HG03103 (cell line): Measurements from ENCODE around the gene TMEM192.
A peak's percentile ranks its signal among the peaks of the same experiment; 100 is the strongest.
"Not testable (repeated sequence)": the region's sequence is repeated elsewhere in the genome, so short reads cannot be mapped to it uniquely, and the experiment has no call there.

Experiments used
- ATAC-seq: cut with Tn5 transposase; IDR thresholded peaks from one replicate; pipeline ENCODE4 v1.9.1; 2021; ENCODE audit warnings: low read depth; ENCODE audit not compliant: unreplicated experiment

Gene TMEM192

DNA sequence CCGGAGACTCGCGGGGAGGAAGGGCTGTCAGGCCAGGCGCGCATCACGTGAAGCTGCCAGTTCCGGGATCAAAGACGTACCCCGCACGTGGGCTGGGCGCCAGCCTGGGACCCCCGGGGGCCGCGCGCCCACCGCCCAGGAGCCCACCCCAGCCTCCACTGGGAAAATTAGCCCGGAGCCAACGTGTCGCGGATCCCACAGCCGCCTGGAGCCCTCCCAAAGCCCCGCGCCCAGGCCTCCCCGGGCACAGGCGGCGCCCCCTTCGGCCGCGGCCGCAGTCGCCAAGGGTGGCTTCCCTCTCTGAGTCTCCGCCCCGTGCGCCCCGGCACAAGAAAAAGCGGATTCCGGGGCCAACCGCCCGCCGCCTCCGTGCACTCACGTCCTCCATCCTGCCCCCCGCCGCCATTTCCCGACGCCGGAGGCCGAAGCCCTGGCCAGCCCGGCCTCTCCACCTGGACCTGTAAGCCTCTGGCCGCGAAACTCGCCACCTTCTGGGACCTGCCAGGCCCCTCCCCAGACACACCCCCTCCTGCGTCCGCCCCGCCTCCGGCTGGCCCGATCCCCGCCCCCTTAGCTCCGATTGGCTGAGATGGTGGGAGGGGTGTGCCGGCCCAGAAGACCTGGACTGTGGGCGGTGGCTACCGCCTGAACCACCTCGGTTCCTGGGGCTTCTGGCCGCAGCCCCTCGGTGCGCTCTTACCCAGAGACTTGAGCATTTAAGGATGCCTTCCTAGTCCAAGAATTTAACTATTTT is at the start of gene TMEM192:
TSS of gene TMEM192 (minus strand) at position 493 of the 754 bp plus-strand sequence. CDS start at position 406, 87 bp downstream.
- ATAC-seq = peak; percentile 96

DNA sequence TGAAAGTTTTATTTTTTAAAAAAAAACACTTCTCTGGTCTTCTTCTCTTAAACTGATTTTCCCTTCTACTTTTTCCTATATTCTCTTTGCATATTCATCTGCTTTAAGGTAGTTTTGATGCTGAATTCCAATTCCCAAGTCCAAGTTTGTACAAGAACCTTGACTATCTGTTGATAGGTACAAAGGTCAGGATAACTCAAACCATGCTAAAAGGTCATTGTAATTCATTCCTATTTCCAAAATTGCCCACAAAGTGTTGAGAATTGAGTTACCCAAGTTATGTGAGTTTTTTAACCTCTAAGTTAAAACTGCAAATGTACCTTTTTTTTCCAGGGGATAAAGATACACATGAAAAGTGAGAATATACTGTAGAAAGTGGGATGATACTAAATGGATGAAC is 46.1 kb upstream of the TMEM192 start:
- no peak for ATAC-seq

DNA sequence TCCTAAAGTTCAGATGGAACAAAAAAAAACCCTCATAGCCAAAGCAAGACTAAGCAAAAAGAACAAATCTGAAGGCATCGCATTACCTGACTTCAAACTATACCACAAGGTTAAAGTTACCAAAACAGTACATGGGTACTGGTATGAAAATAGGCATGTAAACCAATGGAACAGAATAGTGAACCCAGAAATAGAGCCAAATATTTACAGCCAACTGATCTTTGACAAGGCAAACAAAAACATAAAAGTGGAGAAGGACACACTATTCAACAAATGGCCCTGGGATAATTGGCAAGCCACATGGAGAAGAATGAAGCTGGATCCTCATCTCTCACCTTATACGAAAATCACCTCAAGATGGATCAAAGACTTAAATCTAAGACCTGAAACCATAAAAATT is 44.2 kb upstream of the TMEM192 start:
- no peak for ATAC-seq

DNA sequence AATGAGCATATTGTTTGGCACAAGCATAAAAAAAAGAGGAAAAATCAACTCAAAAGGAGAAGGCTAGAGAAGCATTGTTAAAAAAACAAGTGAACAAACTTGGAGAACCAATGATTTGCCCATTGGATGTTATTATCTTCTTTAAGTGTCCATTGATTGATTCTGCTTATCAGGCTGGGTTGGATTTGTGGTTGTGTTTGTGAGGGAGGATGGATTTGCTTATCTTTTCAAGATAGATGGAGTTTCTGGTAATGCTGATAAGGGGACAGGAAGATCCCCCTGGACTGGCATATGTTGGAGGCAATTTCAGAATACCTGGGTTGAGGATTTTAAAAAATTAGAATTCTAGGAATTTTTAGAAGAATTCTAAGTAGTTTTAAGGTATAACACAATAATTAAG is 41.8 kb upstream of the TMEM192 start:
- no peak for ATAC-seq

DNA sequence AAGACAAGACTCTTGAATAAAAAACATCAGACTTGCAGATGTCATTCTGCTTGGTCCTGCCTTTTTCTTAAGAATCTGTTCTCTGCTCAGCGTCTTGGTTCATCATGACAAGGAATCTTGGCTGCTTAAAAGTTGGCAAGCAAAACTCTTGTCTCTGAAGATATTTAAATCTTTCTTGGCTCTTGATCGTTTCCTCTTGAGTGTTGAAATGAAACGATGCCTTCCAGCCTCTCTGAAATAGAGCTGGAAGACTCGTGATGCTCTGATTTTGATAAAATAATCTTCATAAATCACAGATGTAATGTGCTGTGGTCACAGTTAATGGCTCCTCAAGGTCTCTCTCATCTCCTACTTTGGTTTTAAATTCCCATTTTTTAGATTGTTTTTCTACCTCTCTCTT is 39.9 kb upstream of the TMEM192 start:
- no peak for ATAC-seq

DNA sequence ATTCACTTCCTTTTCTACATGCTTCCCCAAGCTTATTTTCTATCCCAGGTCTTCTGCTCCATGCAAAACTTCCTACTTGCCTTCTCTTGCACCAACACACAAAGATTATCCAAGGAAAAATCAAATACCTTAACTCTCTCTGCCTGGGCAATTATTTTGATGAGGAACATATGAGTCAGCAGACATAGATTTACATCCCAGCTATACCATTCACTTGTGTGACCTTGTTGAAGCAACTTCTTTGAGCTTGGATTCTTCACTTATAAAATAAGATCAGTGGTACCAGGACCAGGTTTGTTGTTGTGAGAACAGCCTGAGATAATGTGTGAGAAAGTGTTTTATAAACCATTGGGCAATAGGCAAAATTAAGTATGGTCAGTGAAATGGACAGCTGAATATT is 39.1 kb upstream of the TMEM192 start:
- no peak for ATAC-seq

DNA sequence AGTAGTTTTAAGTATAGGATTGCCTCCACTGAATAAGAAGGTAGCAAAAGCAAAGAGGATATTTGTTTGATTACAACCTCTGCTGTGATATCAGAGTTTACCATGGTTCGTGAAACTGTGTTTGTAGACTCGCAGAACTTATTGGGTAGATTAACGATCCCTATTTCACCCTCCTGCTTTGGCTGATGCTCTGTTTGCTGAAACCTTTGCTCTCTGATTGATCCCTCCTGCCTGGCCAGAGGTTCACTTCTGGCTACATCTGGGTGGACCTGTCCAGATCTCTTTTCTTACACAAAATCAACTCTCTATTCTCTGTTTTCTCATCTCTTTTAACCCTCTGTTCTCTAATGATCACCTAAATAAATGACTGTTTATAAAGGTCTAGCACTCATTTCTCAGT is 37.9 kb upstream of the TMEM192 start:
- no peak for ATAC-seq

DNA sequence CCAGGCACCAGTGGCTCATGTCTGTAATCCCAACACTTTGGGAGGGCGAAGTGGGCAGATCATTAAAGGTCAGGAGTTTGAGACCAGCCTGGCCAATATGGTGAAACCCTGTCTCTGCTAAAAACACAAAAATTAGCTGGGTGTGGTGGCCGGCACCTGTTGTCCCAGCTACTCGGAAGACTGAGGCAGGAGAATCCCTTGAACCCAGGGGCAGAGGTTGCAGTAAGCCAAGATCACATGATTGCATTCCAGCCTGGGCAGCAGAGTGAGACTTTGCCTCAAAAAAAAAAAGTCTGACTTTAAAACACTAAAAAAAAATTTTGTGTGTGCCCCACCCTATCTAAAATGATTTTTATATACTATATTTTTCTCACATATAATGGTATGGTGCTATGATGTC is 26.2 kb upstream of the TMEM192 start:
- no peak for ATAC-seq

DNA sequence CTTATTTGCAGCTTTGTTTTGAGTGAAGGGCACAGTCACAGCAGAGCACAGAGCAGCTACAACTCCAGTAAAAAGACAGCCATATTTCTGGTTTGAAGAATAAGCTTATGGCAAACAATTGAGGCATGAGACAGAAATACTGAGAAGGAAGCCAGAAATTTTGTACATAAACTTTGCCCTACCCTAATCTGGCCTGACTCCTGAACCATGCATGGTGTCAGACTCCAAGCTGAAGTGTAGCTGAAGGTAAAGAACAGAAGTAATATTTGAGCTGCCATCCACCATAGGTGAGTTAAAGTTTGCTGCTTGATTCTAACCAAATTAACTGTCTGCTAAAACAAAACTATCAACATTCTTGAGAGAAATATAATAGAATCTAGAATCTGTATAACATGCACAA is 24.5 kb upstream of the TMEM192 start:
- no peak for ATAC-seq

DNA sequence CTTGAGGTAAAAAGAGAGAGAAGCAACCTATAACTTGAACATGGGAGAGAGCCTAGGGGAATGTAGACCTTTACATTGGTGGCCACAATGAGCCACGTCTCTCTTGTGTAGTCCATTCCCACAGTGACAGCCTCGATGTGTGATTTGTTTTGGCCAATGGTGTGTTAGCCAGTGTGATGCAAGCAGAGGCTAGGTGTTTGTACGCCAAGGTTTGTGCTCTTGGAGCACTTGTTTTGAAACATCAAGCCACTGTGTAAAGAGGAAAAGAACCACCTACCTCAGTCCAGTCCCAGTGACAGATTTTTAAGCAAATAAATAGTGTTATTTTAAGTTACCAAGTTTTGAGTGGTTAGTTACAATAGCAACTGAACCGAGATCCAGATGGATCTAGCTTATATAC is 23.9 kb upstream of the TMEM192 start:
- no peak for ATAC-seq

DNA sequence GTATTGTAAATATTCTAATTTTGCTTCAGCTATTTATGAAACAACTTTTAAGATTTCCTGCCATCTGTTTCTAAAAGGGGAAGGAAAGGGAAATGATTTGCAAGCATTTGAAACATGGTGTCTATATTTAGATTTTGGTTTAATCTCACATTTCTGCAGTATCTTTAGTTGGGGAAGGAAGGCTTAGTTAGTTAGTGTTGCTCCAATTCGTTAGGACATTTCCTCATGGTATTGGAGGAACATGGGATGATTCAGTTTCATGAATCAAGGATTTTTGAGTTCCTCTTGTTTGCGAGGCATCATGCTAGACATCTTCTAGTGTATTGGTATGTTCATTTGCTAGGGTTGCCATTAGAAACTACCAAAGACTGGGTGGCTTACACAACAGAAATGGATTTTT is 20.5 kb upstream of the TMEM192 start:
- ATAC-seq = no peak

DNA sequence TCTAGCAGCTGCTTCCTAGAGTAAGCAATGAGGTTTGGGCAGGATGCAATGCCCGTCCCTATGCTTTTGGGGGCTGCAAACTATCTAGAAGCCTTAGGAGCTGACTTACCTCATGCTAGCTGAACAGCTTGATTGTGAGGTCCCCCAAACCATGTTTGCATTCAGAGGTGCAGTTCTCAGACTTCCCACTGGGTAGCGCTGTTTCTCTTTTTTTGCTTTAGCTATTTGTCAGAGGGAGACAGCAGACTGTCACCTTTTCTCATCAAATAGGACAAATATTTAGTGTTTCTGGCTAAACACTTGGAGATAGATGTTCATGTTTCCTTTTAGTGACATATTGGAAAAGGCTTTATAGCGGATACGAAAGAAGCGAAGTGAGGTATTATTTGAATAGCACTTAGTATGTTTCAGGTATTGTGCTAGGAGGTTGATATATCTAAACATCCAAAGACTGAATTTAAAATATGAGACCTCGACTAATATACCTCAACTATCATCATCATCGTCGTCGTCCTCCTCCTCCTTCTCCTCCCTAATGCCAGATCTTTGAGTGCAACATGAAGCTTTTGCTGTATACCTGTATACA is 18.7 kb upstream of the TMEM192 start:
- peak; percentile 61 for ATAC-seq

DNA sequence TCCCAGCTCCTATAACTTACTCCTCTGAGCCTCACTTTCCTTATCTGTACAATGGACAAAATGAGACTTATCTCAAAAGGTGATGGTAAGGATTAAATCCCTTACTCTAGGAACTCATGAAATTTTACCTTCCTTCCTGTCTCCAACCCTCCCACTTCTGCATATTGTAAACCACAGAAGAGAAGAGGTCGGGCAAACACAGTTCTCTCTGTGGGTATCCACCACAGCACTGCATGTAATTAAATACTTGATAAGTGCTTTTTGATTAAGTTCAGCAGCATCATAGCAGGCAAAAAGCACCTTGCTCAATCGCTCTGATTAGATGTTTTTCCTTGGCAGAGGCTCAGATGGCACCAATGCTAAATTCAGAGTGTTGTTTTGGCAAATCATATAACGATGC is 17.3 kb upstream of the TMEM192 start:
- no peak for ATAC-seq

DNA sequence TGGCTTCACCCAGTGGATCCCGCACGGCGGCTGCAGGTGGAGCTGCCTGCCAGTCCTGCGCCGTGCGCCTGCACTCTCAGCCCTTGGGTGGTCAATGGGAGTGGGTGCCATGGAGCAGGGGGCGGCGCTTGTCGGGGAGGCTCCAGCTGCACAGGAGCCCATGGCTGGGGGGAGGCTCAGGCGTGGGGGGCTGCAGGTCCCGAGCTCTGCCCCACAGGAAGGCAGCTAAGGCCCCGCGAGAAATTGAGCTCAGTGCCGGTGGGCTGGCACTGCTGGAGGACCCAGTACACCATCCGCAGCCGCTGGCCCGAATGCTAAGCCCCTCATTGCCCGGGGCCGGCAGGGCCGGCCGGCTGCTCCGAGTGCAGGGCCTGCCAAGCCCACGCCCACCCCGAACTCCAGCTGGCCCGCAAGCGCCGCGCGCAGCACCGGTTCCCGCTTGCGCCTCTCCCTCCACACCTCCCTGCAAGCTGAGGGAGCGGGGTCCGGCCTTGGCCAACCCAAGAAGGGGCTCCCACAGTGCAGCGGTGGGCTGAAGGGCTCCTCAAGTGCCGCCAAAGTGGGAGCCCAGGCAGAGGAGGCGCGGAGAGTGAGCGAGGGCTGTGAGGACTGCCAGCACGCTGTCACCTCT is 13.3 kb upstream of the TMEM192 start:
- not testable (repeated sequence) for ATAC-seq

DNA sequence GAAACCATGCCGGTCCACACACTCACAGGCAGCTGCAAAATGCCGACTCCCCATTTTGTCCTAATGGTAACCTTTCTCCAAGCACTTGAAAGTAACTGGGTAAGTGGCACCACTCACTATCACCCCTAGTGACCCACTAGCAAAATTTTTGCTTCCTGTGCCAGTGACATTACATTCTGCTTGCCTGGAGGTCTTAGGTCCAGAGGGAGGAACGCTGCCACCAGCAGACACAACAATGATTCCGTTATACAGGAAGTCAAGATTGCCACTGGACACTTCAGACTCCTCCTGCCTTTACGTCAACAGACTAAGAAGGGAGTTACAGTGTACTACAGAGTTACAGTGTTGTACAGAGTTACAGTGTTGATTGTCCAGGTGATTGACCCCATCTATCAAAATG is 11.8 kb upstream of the TMEM192 start:
- ATAC-seq = no peak

DNA sequence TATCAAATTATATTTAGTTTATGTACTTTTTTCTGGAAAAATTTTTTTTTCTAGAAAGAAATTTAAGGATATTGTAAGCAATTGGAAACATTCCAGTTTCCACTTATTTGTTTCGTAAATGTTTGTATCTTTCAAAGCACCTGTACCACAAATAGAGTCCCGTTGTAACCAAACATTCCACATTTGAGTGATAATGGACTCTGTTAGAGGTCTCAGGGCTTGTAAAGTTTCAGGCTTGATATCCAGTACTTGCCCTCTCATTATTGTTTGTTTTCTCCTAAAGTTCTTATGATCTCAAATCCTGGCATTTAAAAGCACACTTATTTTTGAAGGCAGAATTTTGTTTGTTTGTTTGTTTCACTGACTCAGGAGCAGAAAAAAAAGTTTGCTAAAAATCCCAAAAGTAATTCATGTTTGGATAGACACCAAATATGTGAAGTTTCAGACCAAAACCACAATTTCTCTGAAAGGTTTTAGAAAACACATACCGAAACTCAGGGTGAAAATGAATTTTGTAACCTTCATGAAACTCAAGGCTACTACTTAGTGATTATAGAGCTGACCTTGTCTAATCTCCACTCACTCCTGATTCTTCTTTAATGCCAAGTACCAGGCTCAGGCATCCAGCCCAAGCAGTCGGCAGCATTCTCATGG is 5.7 kb upstream of the TMEM192 start:
- ATAC-seq = peak; percentile 86

DNA sequence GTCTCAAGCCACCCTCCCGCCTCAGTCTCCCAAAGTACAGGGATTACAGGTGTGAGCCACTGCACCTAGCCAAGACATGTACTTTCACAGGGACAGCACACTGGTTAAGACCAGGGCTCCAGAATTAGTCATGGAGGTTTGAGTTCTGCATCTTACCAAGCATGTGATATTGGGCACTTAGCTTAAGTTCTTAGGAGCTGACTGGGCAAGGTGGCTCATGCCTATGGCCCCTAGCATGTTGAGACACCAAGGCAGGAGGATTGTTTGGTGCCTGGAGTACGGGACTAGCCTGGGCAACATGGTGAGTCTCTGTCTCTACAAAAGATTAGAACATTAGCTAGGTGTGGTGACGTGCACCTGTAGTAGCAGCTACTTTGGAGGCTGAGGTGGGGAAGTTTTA is 2.6 kb upstream of the TMEM192 start:
- no peak for ATAC-seq

DNA sequence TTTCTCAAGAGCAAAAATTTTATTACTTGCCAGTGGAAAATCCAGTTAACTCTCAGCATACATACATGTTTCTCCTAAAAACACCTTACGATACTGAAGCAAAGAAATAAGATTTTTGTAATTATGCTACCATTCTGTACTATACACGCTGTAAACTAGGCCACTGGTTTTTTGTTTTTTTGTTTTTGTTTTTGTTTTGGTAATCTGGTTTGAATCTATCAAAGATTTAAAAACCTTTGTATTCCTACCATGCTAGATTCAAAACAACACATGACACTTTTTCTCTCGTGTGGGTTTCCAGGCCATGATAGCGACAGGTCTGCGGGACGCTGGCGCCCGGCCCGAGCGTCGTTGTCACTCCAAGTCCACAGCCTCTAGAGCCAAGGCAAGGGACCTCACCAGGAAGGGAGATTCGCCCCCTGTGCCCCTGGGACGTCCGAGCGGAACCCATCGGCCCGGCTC is 723 bp downstream of the TMEM192 start:
- no peak for ATAC-seq

DNA sequence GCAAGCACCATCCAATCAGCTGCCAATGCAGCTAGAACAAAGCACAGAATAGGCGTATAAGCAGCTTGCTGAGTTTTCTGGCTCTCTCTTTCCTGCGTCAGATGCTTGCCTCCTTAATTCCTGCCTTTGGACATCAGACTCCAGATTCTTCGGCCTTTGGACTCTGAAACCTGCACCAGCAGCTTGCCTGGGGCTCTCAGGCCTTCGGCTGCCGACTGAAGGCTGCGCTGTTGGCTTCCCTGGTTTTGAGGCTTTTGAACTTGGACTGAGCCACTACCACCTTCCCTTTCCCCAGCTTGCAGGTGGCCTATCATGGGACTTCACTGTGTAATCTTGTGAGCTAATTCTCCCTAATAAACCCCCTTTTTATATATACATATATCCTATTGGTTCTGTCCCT is 6.1 kb downstream of the TMEM192 start:
- no peak for ATAC-seq

DNA sequence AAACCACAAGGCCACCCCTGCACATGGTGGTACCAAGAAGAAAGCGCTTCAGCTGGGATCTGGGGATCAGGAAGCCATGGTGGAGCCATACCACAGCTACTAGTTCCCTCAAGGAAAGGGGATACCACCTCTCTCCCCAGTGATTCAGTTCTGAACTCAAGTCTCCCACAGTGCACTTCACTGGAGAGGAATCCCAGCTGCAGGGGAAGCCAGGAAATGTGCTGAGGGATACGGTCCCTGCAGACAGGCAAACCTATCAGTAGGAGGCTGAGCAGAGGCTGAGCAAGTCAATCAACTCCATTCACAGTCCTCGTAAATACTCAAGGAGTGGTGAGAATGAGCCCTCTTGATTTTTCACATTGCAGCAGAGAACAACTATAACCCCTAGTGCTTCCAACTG is 11.0 kb downstream of the TMEM192 start:
- no peak for ATAC-seq

DNA sequence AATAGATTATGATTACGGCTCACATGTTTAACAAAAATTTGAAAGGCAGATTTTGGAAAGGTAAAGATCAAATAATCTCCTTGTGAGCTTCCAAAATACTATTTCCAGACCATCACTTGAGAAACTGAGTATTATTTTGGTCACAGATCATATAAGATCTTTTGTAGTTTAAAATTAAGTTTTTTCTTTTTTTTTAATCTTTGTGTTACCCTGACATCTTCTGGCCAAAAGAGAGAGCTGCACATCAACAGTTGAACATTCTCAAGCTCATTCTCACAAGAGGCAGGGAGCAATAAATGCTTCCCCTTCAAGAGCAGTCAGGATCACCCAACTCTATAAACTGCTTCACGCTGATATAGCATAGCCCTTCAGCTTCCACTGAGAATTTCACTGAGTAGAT is 15.9 kb downstream of the TMEM192 start:
- ATAC-seq = peak; percentile 45
